ENCODE measurements around the gene RNF19B.
"Not testable (repeated sequence)": the region's sequence is repeated elsewhere in the genome, so short reads cannot be mapped to it uniquely, and the experiment has no call there.

RNF19B gene

DNA sequence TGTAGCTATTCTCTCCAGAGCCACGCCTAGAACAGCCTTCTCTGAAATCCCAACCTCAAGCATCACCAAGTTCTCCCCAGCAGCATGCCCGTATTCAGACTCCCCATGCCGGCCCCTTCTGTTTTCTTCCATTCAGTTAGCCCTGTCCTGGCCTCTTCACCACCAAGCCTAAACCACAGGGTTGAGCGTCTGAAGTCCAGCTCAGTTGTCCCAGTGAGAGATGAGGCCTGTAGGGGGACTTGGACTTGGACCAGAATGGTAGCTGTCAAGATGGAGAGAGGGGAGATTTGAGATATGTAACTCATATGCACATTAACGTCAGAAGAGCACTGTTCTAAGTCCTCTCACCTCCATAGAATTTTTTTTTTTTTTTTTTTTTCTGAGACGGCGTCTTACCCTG, 58.0 kb downstream of the RNF19B start:
- Histone ChIP-seq H3K9me3 (replicated peaks in 1 of 2; ENCODE audit: control insufficient read depth in 2 of 2, insufficient read depth in 1 of 2, low read depth in 1 of 2, low read length in 2 of 2) (peaks cover 0 to 2% of the 10 kb centered on the region in 2 donors), H4K8ac (ENCODE audit: low read depth, low read length) (no peak overlapping the region), H2BK12ac (ENCODE audit: low read length) (no peak overlapping the region), H3K27me3 (ENCODE audit: control insufficient read depth in 3 of 3, insufficient read depth in 3 of 3, low read depth in 1 of 3, low read length in 3 of 3) (peaks cover 0 to 14% (median 11%) of the 10 kb centered on the region in 3 experiments), H3K18ac (ENCODE audit: low read length) (no peak overlapping the region), H2BK5ac (ENCODE audit: low read length) (no peak overlapping the region), H3K79me1 (ENCODE audit: low read depth, low read length) (no peaks in the 10 kb centered on the region), H3K27ac (replicated peaks; ENCODE audit: low read length) (no peak overlapping the region), H2BK120ac (ENCODE audit: low read depth, low read length) (no peak overlapping the region), H3K4me1 (ENCODE audit: control insufficient read depth in 2 of 2, insufficient read depth in 1 of 2, low read depth in 1 of 2, low read length in 2 of 2) (no peaks in the 10 kb centered on the region), H4K91ac (ENCODE audit: low read depth, low read length, poor library complexity) (no peak overlapping the region), H3K36me3 (replicated peaks in 1 of 2; ENCODE audit: control insufficient read depth in 2 of 2, insufficient read depth in 2 of 2, low read length in 2 of 2) (no peaks in the 10 kb centered on the region), H2AFZ (ENCODE audit: low read length) (no peak overlapping the region), H2AK5ac (ENCODE audit: low read depth, low read length) (no peak overlapping the region), H3K4ac (ENCODE audit: low read length) (no peak overlapping the region), H3K4me2 (ENCODE audit: insufficient read depth, low read length, poor library complexity, severe bottlenecking) (no peak overlapping the region), H3K23ac (ENCODE audit: low read depth, low read length, poor library complexity) (no peak overlapping the region), H3K4me3 (ENCODE audit: low read length in 2 of 2) (no peak overlapping the region), H3K14ac (ENCODE audit: low read length) (no peak overlapping the region), H3K9ac (ENCODE audit: low read depth, low read length, poor library complexity) (no peak overlapping the region), H2BK15ac (ENCODE audit: low read length) (no peak overlapping the region)
- no peak for DNase-seq (ENCODE audit: low spot score)
- WGBS, 2 donors (ENCODE audit: extremely low coverage in 2 of 2, insufficient read length in 2 of 2, insufficient replicate concordance in 1 of 2), result no CpG with 5 or more reads among the region's 7 CpGs

- not testable (repeated sequence) for DNase-seq (ENCODE audit: low spot score); H2BK5ac ChIP-seq (ENCODE audit: low read length); H3K4me3 ChIP-seq (ENCODE audit: low read length in 2 of 2)
Observed at GRCh38 chr1:32905588-32905987, 59.0 kb downstream of the RNF19B start.

GRCh38 chr1:32904797-32905196, 59.8 kb downstream of the RNF19B start:
- Histone ChIP-seq H3K4me2 (ENCODE audit: insufficient read depth, low read length, poor library complexity, severe bottlenecking) (no peak overlapping the region), H2BK5ac (ENCODE audit: low read length) (no peak overlapping the region), H3K27me3 (ENCODE audit: control insufficient read depth in 3 of 3, insufficient read depth in 3 of 3, low read depth in 1 of 3, low read length in 3 of 3) (peaks cover 9 to 30% (median 29%) of the 10 kb centered on the region in 3 experiments), H2BK15ac (ENCODE audit: low read length) (no peak overlapping the region), H3K36me3 (replicated peaks in 1 of 2; ENCODE audit: control insufficient read depth in 2 of 2, insufficient read depth in 2 of 2, low read length in 2 of 2) (no peaks in the 10 kb centered on the region), H2BK120ac (ENCODE audit: low read depth, low read length) (no peak overlapping the region), H3K14ac (ENCODE audit: low read length) (no peak overlapping the region), H3K4me3 (ENCODE audit: low read length in 2 of 2) (no peak overlapping the region), H2AFZ (ENCODE audit: low read length) (no peak overlapping the region), H3K4me1 (ENCODE audit: control insufficient read depth in 2 of 2, insufficient read depth in 1 of 2, low read depth in 1 of 2, low read length in 2 of 2) (peaks cover 0 to 5% of the 10 kb centered on the region in 2 donors), H3K27ac (replicated peaks; ENCODE audit: low read length) (no peak overlapping the region), H3K9ac (ENCODE audit: low read depth, low read length, poor library complexity) (no peak overlapping the region), H2AK5ac (ENCODE audit: low read depth, low read length) (no peak overlapping the region), H3K23ac (ENCODE audit: low read depth, low read length, poor library complexity) (no peak overlapping the region), H3K79me1 (ENCODE audit: low read depth, low read length) (no peaks in the 10 kb centered on the region), H3K4ac (ENCODE audit: low read length) (no peak overlapping the region), H3K18ac (ENCODE audit: low read length) (no peak overlapping the region), H2BK12ac (ENCODE audit: low read length) (no peak overlapping the region), H4K91ac (ENCODE audit: low read depth, low read length, poor library complexity) (no peak overlapping the region), H4K8ac (ENCODE audit: low read depth, low read length) (no peak overlapping the region), H3K9me3 (replicated peaks in 1 of 2; ENCODE audit: control insufficient read depth in 2 of 2, insufficient read depth in 1 of 2, low read depth in 1 of 2, low read length in 2 of 2) (peaks cover 0 to 4% of the 10 kb centered on the region in 2 donors)
- DNase-seq (ENCODE audit: low spot score), result no peak
- no CpG with 5 or more reads among the region's 2 CpGs for WGBS, 2 donors (ENCODE audit: extremely low coverage in 2 of 2, insufficient read length in 2 of 2, insufficient replicate concordance in 1 of 2)

More at GRCh38 chr1:32905588-32905987, 59.0 kb downstream of the RNF19B start:
- not testable (repeated sequence) for H3K23ac ChIP-seq (ENCODE audit: low read depth, low read length, poor library complexity); H3K27ac ChIP-seq (replicated peaks; ENCODE audit: low read length); H3K4ac ChIP-seq (ENCODE audit: low read length); H2AFZ ChIP-seq (ENCODE audit: low read length); H2AK5ac ChIP-seq (ENCODE audit: low read depth, low read length); H2BK15ac ChIP-seq (ENCODE audit: low read length); H3K18ac ChIP-seq (ENCODE audit: low read length); H2BK12ac ChIP-seq (ENCODE audit: low read length); H3K4me1 ChIP-seq (ENCODE audit: control insufficient read depth in 2 of 2, insufficient read depth in 1 of 2, low read depth in 1 of 2, low read length in 2 of 2); H2BK120ac ChIP-seq (ENCODE audit: low read depth, low read length); H3K4me2 ChIP-seq (ENCODE audit: insufficient read depth, low read length, poor library complexity, severe bottlenecking); H3K36me3 ChIP-seq (replicated peaks in 1 of 2; ENCODE audit: control insufficient read depth in 2 of 2, insufficient read depth in 2 of 2, low read length in 2 of 2); H3K79me1 ChIP-seq (ENCODE audit: low read depth, low read length); H3K14ac ChIP-seq (ENCODE audit: low read length); H3K9me3 ChIP-seq (replicated peaks in 1 of 2; ENCODE audit: control insufficient read depth in 2 of 2, insufficient read depth in 1 of 2, low read depth in 1 of 2, low read length in 2 of 2); H3K9ac ChIP-seq (ENCODE audit: low read depth, low read length, poor library complexity); H4K8ac ChIP-seq (ENCODE audit: low read depth, low read length); H4K91ac ChIP-seq (ENCODE audit: low read depth, low read length, poor library complexity)
- H3K27me3 ChIP-seq (ENCODE audit: control insufficient read depth in 3 of 3, insufficient read depth in 3 of 3, low read depth in 1 of 3, low read length in 3 of 3), result peaks cover 3 to 23% (median 21%) of the 10 kb centered on the region in 3 experiments
- no CpG with 5 or more reads among the region's 10 CpGs for WGBS, 2 donors (ENCODE audit: extremely low coverage in 2 of 2, insufficient read length in 2 of 2, insufficient replicate concordance in 1 of 2)

- Histone ChIP-seq H2BK12ac (ENCODE audit: low read length) (no peak overlapping the region), H3K36me3 (replicated peaks in 1 of 2; ENCODE audit: control insufficient read depth in 2 of 2, insufficient read depth in 2 of 2, low read length in 2 of 2) (no peaks in the 10 kb centered on the region), H3K27ac (replicated peaks; ENCODE audit: low read length) (no peak overlapping the region), H3K27me3 (ENCODE audit: control insufficient read depth in 3 of 3, insufficient read depth in 3 of 3, low read depth in 1 of 3, low read length in 3 of 3) (peaks cover 10 to 37% (median 34%) of the 10 kb centered on the region in 3 experiments), H3K4me3 (ENCODE audit: low read length in 2 of 2) (no peak overlapping the region), H3K14ac (ENCODE audit: low read length) (no peak overlapping the region), H2BK15ac (ENCODE audit: low read length) (no peak overlapping the region), H3K18ac (ENCODE audit: low read length) (no peak overlapping the region), H3K23ac (ENCODE audit: low read depth, low read length, poor library complexity) (no peak overlapping the region), H4K91ac (ENCODE audit: low read depth, low read length, poor library complexity) (no peak overlapping the region), H2BK120ac (ENCODE audit: low read depth, low read length) (no peak overlapping the region), H2AFZ (ENCODE audit: low read length) (no peak overlapping the region), H3K9me3 (replicated peaks in 1 of 2; ENCODE audit: control insufficient read depth in 2 of 2, insufficient read depth in 1 of 2, low read depth in 1 of 2, low read length in 2 of 2) (peaks cover 0 to 4% of the 10 kb centered on the region in 2 donors), H3K79me1 (ENCODE audit: low read depth, low read length) (no peaks in the 10 kb centered on the region), H3K4me2 (ENCODE audit: insufficient read depth, low read length, poor library complexity, severe bottlenecking) (no peak overlapping the region), H3K9ac (ENCODE audit: low read depth, low read length, poor library complexity) (no peak overlapping the region), H2BK5ac (ENCODE audit: low read length) (no peak overlapping the region), H2AK5ac (ENCODE audit: low read depth, low read length) (no peak overlapping the region), H4K8ac (ENCODE audit: low read depth, low read length) (no peak overlapping the region), H3K4ac (ENCODE audit: low read length) (no peak overlapping the region), H3K4me1 (ENCODE audit: control insufficient read depth in 2 of 2, insufficient read depth in 1 of 2, low read depth in 1 of 2, low read length in 2 of 2) (peaks cover 0 to 5% of the 10 kb centered on the region in 2 donors)
- WGBS, 2 donors (ENCODE audit: extremely low coverage in 2 of 2, insufficient read length in 2 of 2, insufficient replicate concordance in 1 of 2), result no CpG with 5 or more reads among the region's 3 CpGs
- DNase-seq (ENCODE audit: low spot score), result no peak
Observed at GRCh38 chr1:32903991-32904785, 60.4 kb downstream of the RNF19B start.

Data from neuronal stem cell (in vitro differentiated cells).